HepG2 (cell line): Measurements from ENCODE around the gene MTSS2. TPM values are rescaled to one million over a fixed set of nuclear protein-coding genes. Genes with fewer than 3 reads are reported as not detected.

ENCODE experiments used
- DNMT1 ChIP-seq: sonication (generic); formaldehyde crosslinking; IDR thresholded peaks from 2 replicates; pipeline ENCODE4 v1.5.1; 2020; ENCODE audit warnings: mild to moderate bottlenecking, missing genetic modification reagents
- ISL2 ChIP-seq: sonication (generic); formaldehyde crosslinking; IDR thresholded peaks from 2 replicates; pipeline ENCODE4 v1.5.0; 2020; ENCODE audit warnings: missing genetic modification reagents
- MTF2 ChIP-seq: sonication (generic); formaldehyde crosslinking; IDR thresholded peaks from 2 replicates; pipeline ENCODE4 v1.5.0; 2020; ENCODE audit warnings: missing genetic modification reagents, borderline replicate concordance
- PHF20 ChIP-seq: sonication (generic); formaldehyde crosslinking; IDR thresholded peaks from 2 replicates; pipeline ENCODE4 v1.5.0; 2020; ENCODE audit warnings: mild to moderate bottlenecking, missing genetic modification reagents
- POLR2A ChIP-seq, 2 experiments: IDR thresholded peaks; 2 replicates each; pipeline ENCODE4 v1.6.1; 2011; ENCODE audit warnings: low read depth in 2 of 2, low read length in 2 of 2, mild to moderate bottlenecking in 1 of 2, moderate library complexity in 1 of 2; ENCODE audit not compliant: insufficient read depth in 1 of 2
- REST ChIP-seq, 2 experiments: IDR thresholded peaks; 2 replicates each; pipeline ENCODE4 v1.6.1; 2011 to 2012; ENCODE audit warnings: low read length in 2 of 2, borderline replicate concordance in 1 of 2, low read depth in 1 of 2, mild to moderate bottlenecking in 1 of 2, moderate library complexity in 1 of 2
- SP140L ChIP-seq: sonication (generic); formaldehyde crosslinking; IDR thresholded peaks from 2 replicates; pipeline ENCODE4 v1.4.0; 2020; ENCODE audit warnings: missing genetic modification reagents, borderline replicate concordance
- TSC22D2 ChIP-seq: sonication (generic); formaldehyde crosslinking; IDR thresholded peaks from 2 replicates; pipeline ENCODE4 v1.5.1; 2020; ENCODE audit warnings: missing genetic modification reagents, mild to moderate bottlenecking, borderline replicate concordance
- ZBED4 ChIP-seq: sonication (generic); formaldehyde crosslinking; IDR thresholded peaks from 2 replicates; pipeline ENCODE4 v1.4.0; 2020; ENCODE audit warnings: missing genetic modification reagents, borderline replicate concordance
- ZBTB25 ChIP-seq: IDR thresholded peaks from 2 replicates; pipeline ENCODE4 v1.6.1; 2018; ENCODE audit warnings: missing genetic modification reagents
- ZMYM3 ChIP-seq: sonication (generic); formaldehyde crosslinking; IDR thresholded peaks from 2 replicates; pipeline ENCODE4 v1.5.1; 2020; ENCODE audit warnings: mild to moderate bottlenecking, missing genetic modification reagents
- ZNF280D ChIP-seq: sonication (generic); formaldehyde crosslinking; IDR thresholded peaks from 2 replicates; pipeline ENCODE4 v1.5.1; 2020; ENCODE audit warnings: mild to moderate bottlenecking, missing genetic modification reagents
- ZNF432 ChIP-seq: sonication (generic); formaldehyde crosslinking; IDR thresholded peaks from 2 replicates; pipeline ENCODE4 v1.5.0; 2020; ENCODE audit warnings: missing genetic modification reagents, mild to moderate bottlenecking, borderline replicate concordance
- ZNF446 ChIP-seq: sonication (generic); formaldehyde crosslinking; IDR thresholded peaks from 2 replicates; pipeline ENCODE4 v1.5.0; 2020; ENCODE audit warnings: mild to moderate bottlenecking, missing genetic modification reagents
- ZNF570 ChIP-seq: sonication (generic); formaldehyde crosslinking; IDR thresholded peaks from 2 replicates; pipeline ENCODE4 v1.4.0; 2020; ENCODE audit warnings: mild to moderate bottlenecking, missing genetic modification reagents, borderline replicate concordance
- polyA plus RNA-seq, 8 experiments: library from polyadenylated mRNA; depleted of rRNA in 3 of 8; stranded (reverse) in 7 of 8; unstranded in 1 of 8; fragments of >200 nt; fragmentation: Illumina TruSeq in 4 of 8; extraction: Trizol in 4 of 8; gene quantifications; 2 replicates each; pipeline versions ENCODE4 v1.2.1 to v1.2.3, GENCODE V29; 2011 to 2016; ENCODE audit warnings: low read depth in 4 of 8, missing spikeins in 1 of 8, mixed read lengths in 1 of 8; ENCODE audit not compliant: insufficient read depth in 1 of 8
- total RNA-seq, 5 experiments: library from RNA; depleted of rRNA; stranded (reverse); fragments of >200 nt; fragmentation: Illumina TruSeq; extraction: Trizol; gene quantifications; 2 replicates each; pipeline ENCODE4 v1.2.3, GENCODE V29; 2016; ENCODE audit warnings: low read depth in 1 of 5

The MTSS2 gene
- total and polyA plus RNA-seq, 2 of the 13 experiments (the other 11 are each of a cell fraction or from before 2014, with no cell fraction given): 132 to 242 TPM

GRCh38 chr16:70680495-70681381 lies 5.1 kb downstream of the MTSS2 start (continued):
- TF ChIP-seq ZBED4 (CRISPR knock-in tag) (no peak), SP140L (CRISPR knock-in tag) (no peak), DNMT1 (CRISPR knock-in tag) (0 out of 2 replicates have a peak, but pooled peaks have one; percentile 42), POLR2A (IDR thresholded peaks at IDR 0.05; ENCODE audit: insufficient read depth in 1 of 2, low read depth in 2 of 2, low read length in 2 of 2) (0 out of 4 replicates have a peak, but pooled peaks of 1 of the 2 experiments have one; percentile 14), ZNF570 (CRISPR knock-in tag) (no peak), PHF20 (CRISPR knock-in tag) (0 out of 2 replicates have a peak, but pooled peaks have one; percentile 2), ZMYM3 (peak; percentile 60), ZNF432 (CRISPR knock-in tag) (0 out of 2 replicates have a peak, but pooled peaks have one; percentile 39), ZBTB25 (CRISPR knock-in tag) (no peak), REST (IDR thresholded peaks at IDR 0.05; ENCODE audit: borderline replicate concordance in 1 of 2, low read depth in 1 of 2, low read length in 2 of 2) (peak in 1 of 2 experiments; percentile 48; a peak in 1 of 4 replicates), ZNF280D (0 out of 2 replicates have a peak, but pooled peaks have one; percentile 36), TSC22D2 (CRISPR knock-in tag) (no peak), MTF2 (CRISPR knock-in tag) (no peak), ZNF446 (peak; percentile 65; the same call in 1 of the 2 replicates), ISL2 (no peak)
